IMR-90 (cell line): ENCODE data around the gene BZW2. TPM values are rescaled to one million over a fixed set of nuclear protein-coding genes. Genes with fewer than 3 reads are reported as not detected.

Experiments used
- ATAC-seq: fragments of 200-7000 bp; cut with Tn5 transposase; 2 replicates; pipeline ENCODE4 v1.9.1; 2020; ENCODE audit warnings: low read depth, mild to moderate bottlenecking, moderate library complexity
- BruUV-seq: library from RNA; stranded (reverse); fragments of 400-500 nt; replicated peaks from 2 replicates; lab custom pipeline; 2021; lab: Mats Ljungman, UMichigan
- CTCF ChIA-PET: fragments of 300-600 bp; formaldehyde crosslinking; extraction: SDS; loops from one replicate; lab custom pipeline; 2021; ENCODE audit warnings: antibody characterized with exemption; lab: Yijun Ruan, JAX
- POLR2A ChIA-PET: fragments of 300-600 bp; sonication (Branson Sonifier 250); formaldehyde crosslinking; loops from one replicate; lab custom pipeline; 2022; ENCODE audit warnings: antibody characterized with exemption; ENCODE audit not compliant: unreplicated experiment; lab: Charles Lee
- DNase-seq: peaks from one replicate; pipeline ENCODE4 v3.0.0; 2013
- H2AFZ ChIP-seq: replicated peaks from 2 replicates; pipeline ENCODE3; 2013; ENCODE audit warnings: low read length, mild to moderate bottlenecking; ENCODE audit not compliant: poor library complexity
- H2AK5ac ChIP-seq: 2 replicates; pipeline ENCODE4 v1.6.1; 2013; ENCODE audit warnings: low read depth, low read length, inconsistent platforms
- H2AK9ac ChIP-seq: replicated peaks from 2 replicates; pipeline ENCODE3; 2013; ENCODE audit warnings: mild to moderate bottlenecking, low read depth, low read length, moderate library complexity; ENCODE audit not compliant: poor library complexity
- H2BK120ac ChIP-seq: 2 replicates; pipeline ENCODE4 v1.6.1; 2013; ENCODE audit warnings: low read depth, low read length, inconsistent platforms
- H2BK15ac ChIP-seq: 3 replicates; pipeline ENCODE4 v1.6.1; 2013; ENCODE audit warnings: low read depth, low read length, inconsistent platforms
- H2BK20ac ChIP-seq: 2 replicates; pipeline ENCODE4 v1.6.1; 2013; ENCODE audit warnings: low read depth, mild to moderate bottlenecking, inconsistent platforms, low read length, moderate library complexity
- H2BK5ac ChIP-seq: 2 replicates; pipeline ENCODE4 v1.6.1; 2013; ENCODE audit warnings: mild to moderate bottlenecking, low read depth, low read length, inconsistent platforms; ENCODE audit not compliant: poor library complexity, severe bottlenecking
- H3K14ac ChIP-seq: replicated peaks from 2 replicates; pipeline ENCODE4 v1.6.1; 2013; ENCODE audit warnings: low read depth, low read length, inconsistent platforms
- H3K18ac ChIP-seq: 2 replicates; pipeline ENCODE4 v1.6.1; 2013; ENCODE audit warnings: low read depth, low read length, control low read depth
- H3K23ac ChIP-seq: 2 replicates; pipeline ENCODE4 v1.6.1; 2013; ENCODE audit warnings: low read depth, low read length, inconsistent platforms
- H3K27ac ChIP-seq: 2 replicates; pipeline ENCODE4 v1.5.1; 2013; ENCODE audit warnings: mild to moderate bottlenecking, control low read depth, low read length; ENCODE audit not compliant: insufficient read depth
- H3K27me3 ChIP-seq: 2 replicates; pipeline ENCODE4 v1.6.1; 2013; ENCODE audit warnings: low read length; ENCODE audit not compliant: control insufficient read depth, insufficient read depth
- H3K36me3 ChIP-seq: 2 replicates; pipeline ENCODE4 v1.6.1; 2013; ENCODE audit warnings: low read length, mixed read lengths; ENCODE audit not compliant: control insufficient read depth, insufficient read depth
- H3K4ac ChIP-seq: 2 replicates; pipeline ENCODE4 v1.6.1; 2013; ENCODE audit warnings: low read depth, low read length, inconsistent platforms
- H3K4me1 ChIP-seq: 2 replicates; pipeline ENCODE4 v1.6.1; 2013; ENCODE audit warnings: low read length, mixed read lengths; ENCODE audit not compliant: control insufficient read depth, insufficient read depth
- H3K4me2 ChIP-seq: 2 replicates; pipeline ENCODE4 v1.6.1; 2013; ENCODE audit warnings: low read depth, mild to moderate bottlenecking, control low read depth, low read length, moderate library complexity
- H3K4me3 ChIP-seq: 2 replicates; pipeline ENCODE4 v1.5.1; 2013; ENCODE audit warnings: low read depth, mild to moderate bottlenecking, control low read depth, low read length, moderate library complexity; ENCODE audit not compliant: insufficient read depth
- H3K56ac ChIP-seq: 2 replicates; pipeline ENCODE4 v1.6.1; 2013; ENCODE audit warnings: low read length, inconsistent platforms; ENCODE audit not compliant: insufficient read depth; ENCODE audit errors: extremely low read depth
- H3K79me1 ChIP-seq, 2 experiments: 2 replicates each; pipeline ENCODE4 v1.6.1; 2013; ENCODE audit warnings: low read length in 2 of 2, inconsistent platforms in 1 of 2, low read depth in 1 of 2
- H3K9ac ChIP-seq: 2 replicates; pipeline ENCODE4 v1.6.1; 2013; ENCODE audit warnings: low read depth, low read length, control low read depth
- H3K9me1 ChIP-seq: 2 replicates; pipeline ENCODE4 v1.6.1; 2013; ENCODE audit warnings: low read length, inconsistent platforms; ENCODE audit not compliant: insufficient read depth
- H3K9me3 ChIP-seq: 2 replicates; pipeline ENCODE4 v1.6.1; 2013; ENCODE audit warnings: low read length; ENCODE audit not compliant: control insufficient read depth, insufficient read depth
- H4K20me1 ChIP-seq: 2 replicates; pipeline ENCODE4 v1.6.1; 2013; ENCODE audit warnings: low read length, inconsistent platforms; ENCODE audit not compliant: insufficient read depth
- H4K5ac ChIP-seq: 2 replicates; pipeline ENCODE4 v1.6.1; 2013; ENCODE audit warnings: mild to moderate bottlenecking, low read depth, low read length, control low read depth
- H4K8ac ChIP-seq, 2 experiments: 2 replicates each; pipeline ENCODE4 v1.6.1; 2013; ENCODE audit warnings: low read depth in 2 of 2, low read length in 2 of 2, control low read depth in 1 of 2, inconsistent platforms in 1 of 2
- H4K91ac ChIP-seq: 2 replicates; pipeline ENCODE4 v1.6.1; 2013; ENCODE audit warnings: low read depth, low read length, inconsistent platforms; ENCODE audit not compliant: insufficient read depth
- FOS ChIP-seq: fragments of 150-350 bp; IDR thresholded peaks from 2 replicates; pipeline ENCODE4 v1.6.1; 2016; ENCODE audit warnings: low read depth, low read length
- MAZ ChIP-seq: IDR thresholded peaks from 2 replicates; pipeline ENCODE4 v1.6.1; 2012; ENCODE audit warnings: low read depth, mild to moderate bottlenecking, low read length, improper control_type of control experiment, moderate library complexity, borderline replicate concordance
- POLR2A ChIP-seq: IDR thresholded peaks from 2 replicates; pipeline ENCODE4 v1.6.1; 2012; ENCODE audit warnings: mild to moderate bottlenecking, low read depth, low read length
- RAD21 ChIP-seq: IDR thresholded peaks from 2 replicates; pipeline ENCODE4 v1.6.1; 2012; ENCODE audit warnings: low read length, improper control_type of control experiment
- WGBS, 2 experiments: methylation state at CpG; one replicate each; pipeline versions ENCODE4 v1.1.5 to v1.1.7; 2013; ENCODE audit warnings: missing lambda C conversion rate in 2 of 2; ENCODE audit not compliant: insufficient read length in 1 of 2; ENCODE audit errors: extremely low coverage in 2 of 2; 5-methylcytosine and 5-hydroxymethylcytosine counted together
- dilution Hi-C: fragments of 300-500 bp; cut with HindIII; formaldehyde crosslinking; loops from one replicate; pipeline ENCODE4 v1.14.3; 2018; ENCODE audit warnings: low sequenced_read_pairs; ENCODE audit not compliant: unreplicated experiment
- in situ Hi-C: fragments of 300-500 bp; cut with MboI; formaldehyde crosslinking; loops from 3 replicates; pipeline ENCODE4 v1.14.3; 2019; ENCODE audit warnings: low sequenced_read_pairs, inconsistent platforms, mixed read lengths
- intact Hi-C: fragments of 100-400 bp; cut with micrococcal nuclease; formaldehyde crosslinking; loops from 2 replicates; pipeline ENCODE4 v1.10.0; 2022
- polyA plus RNA-seq, 3 experiments: library from polyadenylated mRNA; depleted of rRNA; stranded (reverse); fragments of >200 nt; gene quantifications; 2 replicates each; pipeline ENCODE4 v1.2.3, GENCODE V29; 2012; ENCODE audit warnings: low replicate concordance in 1 of 3
- total RNA-seq: library from RNA; depleted of rRNA; stranded (reverse); fragments of >200 nt; gene quantifications from 2 replicates; pipeline ENCODE4 v1.2.3, GENCODE V29; 2012
- TF ChIP-seq, protein P1 (sequence below): conservative IDR thresholded peaks from 2 replicates; pipeline ENCODE4 v1.5.1; 2012; ENCODE audit warnings: mild to moderate bottlenecking, low read depth, low read length, improper control_type of control experiment

BZW2 gene
- total and polyA plus RNA-seq, 2 of the 4 experiments (the other 2 are of a cell fraction) = 58.1 to 92.9 TPM

DNA sequence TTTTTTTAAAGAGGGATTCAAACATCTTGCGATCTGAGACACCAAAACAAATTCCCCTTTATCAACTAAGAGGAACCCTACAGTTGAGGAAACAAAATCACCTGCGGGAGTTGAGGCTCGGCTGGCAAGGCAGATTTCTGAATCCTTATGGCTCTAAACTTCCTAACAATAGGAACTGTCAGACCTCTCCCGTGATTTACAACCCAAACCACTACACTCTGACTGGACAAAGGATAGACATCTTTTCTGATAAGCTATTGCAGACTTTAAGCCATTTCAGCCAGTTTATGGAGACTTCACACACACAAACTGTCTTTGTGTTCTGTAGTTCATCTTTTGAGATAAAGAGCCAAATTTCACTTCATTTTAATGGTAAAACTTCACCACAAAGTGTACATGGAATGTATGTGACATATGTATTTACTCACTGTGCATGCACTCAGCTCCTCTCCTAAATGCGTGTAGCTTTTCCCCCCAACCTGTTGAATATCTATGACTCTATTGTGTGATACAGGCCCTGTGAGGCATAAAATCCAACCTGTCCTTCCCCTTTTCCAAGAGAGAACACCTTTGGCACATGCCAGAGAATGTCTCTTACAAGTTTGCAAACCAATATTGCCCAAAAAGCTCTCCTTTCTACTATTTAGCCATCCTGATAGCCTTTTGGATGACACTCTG is 92.2 kb downstream of the BZW2 start:
- Histone ChIP-seq H2AK5ac (no peak overlapping the region), H4K5ac (no peak overlapping the region), H3K4me1 (peaks cover 3% of the 10 kb centered on the region), H3K4ac (no peak overlapping the region), H3K9ac (no peak overlapping the region), H2BK20ac (no peak overlapping the region), H3K27ac (no peak overlapping the region), H4K20me1 (no peaks in the 10 kb centered on the region), H3K36me3 (no peaks in the 10 kb centered on the region), H3K79me1 (no peaks in the 10 kb centered on the region), H2BK5ac (no peak overlapping the region), H4K91ac (no peak overlapping the region), H2BK120ac (no peak overlapping the region), H2BK15ac (no peak overlapping the region), H3K14ac (no peak overlapping the region), H3K4me3 (no peak overlapping the region), H3K9me3 (no peaks in the 10 kb centered on the region), H3K18ac (no peak overlapping the region), H4K8ac (no peak overlapping the region), H2AK9ac (no peak overlapping the region), H3K56ac (no peak overlapping the region), H2AFZ (no peak overlapping the region), H3K4me2 (no peak overlapping the region), H3K27me3 (no peaks in the 10 kb centered on the region), H3K9me1 (peaks cover 6% of the 10 kb centered on the region; the same call in 1 of the 2 replicates), H3K23ac (no peak overlapping the region)
- no peak for ATAC-seq
- no TSS peak for BruUV-seq
- ChIA-PET POLR2A (no interaction called here), CTCF (interaction anchor here (0.6 kb wide), 1 partner anchor 70 kb away, joined by 3 read pairs; no protein-coding TSS in a partner anchor)
- in situ Hi-C loops = no loop called here
- WGBS, 2 experiments = no CpG with 5 or more reads among the region's 5 CpGs
- dilution Hi-C loops = no loop called here
- DNase-seq = no peak
- intact Hi-C loops = no loop called here
- TF ChIP-seq, protein P1, sequence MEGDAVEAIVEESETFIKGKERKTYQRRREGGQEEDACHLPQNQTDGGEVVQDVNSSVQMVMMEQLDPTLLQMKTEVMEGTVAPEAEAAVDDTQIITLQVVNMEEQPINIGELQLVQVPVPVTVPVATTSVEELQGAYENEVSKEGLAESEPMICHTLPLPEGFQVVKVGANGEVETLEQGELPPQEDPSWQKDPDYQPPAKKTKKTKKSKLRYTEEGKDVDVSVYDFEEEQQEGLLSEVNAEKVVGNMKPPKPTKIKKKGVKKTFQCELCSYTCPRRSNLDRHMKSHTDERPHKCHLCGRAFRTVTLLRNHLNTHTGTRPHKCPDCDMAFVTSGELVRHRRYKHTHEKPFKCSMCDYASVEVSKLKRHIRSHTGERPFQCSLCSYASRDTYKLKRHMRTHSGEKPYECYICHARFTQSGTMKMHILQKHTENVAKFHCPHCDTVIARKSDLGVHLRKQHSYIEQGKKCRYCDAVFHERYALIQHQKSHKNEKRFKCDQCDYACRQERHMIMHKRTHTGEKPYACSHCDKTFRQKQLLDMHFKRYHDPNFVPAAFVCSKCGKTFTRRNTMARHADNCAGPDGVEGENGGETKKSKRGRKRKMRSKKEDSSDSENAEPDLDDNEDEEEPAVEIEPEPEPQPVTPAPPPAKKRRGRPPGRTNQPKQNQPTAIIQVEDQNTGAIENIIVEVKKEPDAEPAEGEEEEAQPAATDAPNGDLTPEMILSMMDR = no peak
- TF ChIP-seq POLR2A (no peak), MAZ (no peak), RAD21 (no peak), FOS (no peak)
